ENCODE data around the gene MDK.
A peak's percentile ranks its signal among the peaks of the same experiment; 100 is the strongest.

MDK gene

GRCh38 chr11:46381048-46381818, at the start of gene MDK:
Gene MDK, plus strand, starts transcription at chr11:46381669. Its CDS starts 389 bp downstream, at chr11:46382058.
- DNase-seq, result no peak

- DNase-seq, result no peak
Measured at GRCh38 chr11:46332093-46332567, 49.3 kb upstream of the MDK start.

GRCh38 chr11:46332568-46333393, 48.7 kb upstream of the MDK start:
- DNase-seq, result no peak

- no peak for DNase-seq
Measured at GRCh38 chr11:46333394-46333947, 48.0 kb upstream of the MDK start.

GRCh38 chr11:46334211-46334610, 47.3 kb upstream of the MDK start:
- DNase-seq, result no peak

- no peak for DNase-seq
Measured at GRCh38 chr11:46335271-46335670, 46.2 kb upstream of the MDK start.

- no peak for DNase-seq
Measured at GRCh38 chr11:46335890-46336562, 45.4 kb upstream of the MDK start.

DNA sequence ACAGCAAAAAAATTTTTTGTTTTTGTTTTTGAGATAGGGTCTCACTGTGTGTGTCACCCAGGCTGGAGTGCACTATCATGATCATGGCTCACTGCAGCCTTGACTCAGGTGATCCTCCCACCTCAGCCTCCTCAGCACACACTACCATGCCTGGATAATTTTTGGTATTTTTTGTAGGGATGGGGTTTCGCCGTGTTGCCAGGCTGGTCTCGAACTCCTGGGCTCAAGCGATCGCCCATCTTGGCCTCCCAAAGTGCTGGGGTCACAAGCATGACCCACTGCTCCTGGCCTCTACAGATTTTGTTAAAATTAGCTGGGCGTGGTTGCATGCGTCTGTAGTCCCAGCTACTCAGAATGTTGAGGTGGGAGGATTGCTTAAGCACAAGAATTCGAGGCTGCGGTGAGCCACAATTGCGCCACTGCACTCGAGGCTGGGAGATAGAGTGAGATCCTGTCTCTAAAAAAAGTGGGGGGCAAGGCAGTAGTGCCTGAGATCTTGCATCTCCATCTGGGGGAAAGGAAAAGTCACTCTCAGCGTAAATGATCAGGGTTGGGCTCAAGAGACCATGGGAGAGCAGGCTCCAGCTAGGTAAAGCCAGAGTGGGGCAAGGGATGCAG, 44.8 kb upstream of the MDK start:
- DNase-seq, result peak; percentile 87

DNA sequence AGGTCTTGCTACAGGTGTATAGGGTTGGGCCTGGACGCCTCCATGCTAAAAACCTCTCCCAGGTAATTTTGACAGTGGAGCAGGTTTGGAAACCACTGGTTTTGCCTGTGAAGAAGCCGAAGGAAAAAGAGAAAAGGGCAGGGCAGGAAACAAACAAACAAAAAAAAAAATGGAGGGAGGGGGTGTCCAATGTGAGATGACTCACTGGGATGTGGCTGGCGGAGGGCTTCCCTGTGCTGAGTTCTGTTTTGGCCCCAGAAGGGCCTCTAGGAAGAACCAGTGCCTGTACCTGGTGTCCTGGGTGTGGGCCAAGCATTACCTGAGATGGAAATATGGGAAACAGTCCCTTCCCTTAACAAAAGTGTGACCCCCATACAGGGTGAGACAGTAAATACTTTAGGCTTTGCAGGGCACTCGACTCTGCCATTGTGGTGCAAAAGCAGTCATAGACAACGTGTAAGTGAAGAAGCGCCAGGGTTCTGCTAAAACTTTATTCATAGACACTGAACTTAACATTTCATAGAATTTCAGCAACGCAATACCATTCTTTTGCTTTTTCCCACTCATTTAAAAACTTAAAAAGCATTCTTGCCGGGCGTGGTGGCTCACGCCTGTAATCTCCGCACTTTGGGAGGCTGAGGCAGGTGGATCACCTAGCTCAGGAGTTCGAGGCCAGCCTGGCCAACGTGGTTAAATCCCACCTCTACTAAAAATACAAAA, 43.7 kb upstream of the MDK start:
- DNase-seq, result no peak

DNA sequence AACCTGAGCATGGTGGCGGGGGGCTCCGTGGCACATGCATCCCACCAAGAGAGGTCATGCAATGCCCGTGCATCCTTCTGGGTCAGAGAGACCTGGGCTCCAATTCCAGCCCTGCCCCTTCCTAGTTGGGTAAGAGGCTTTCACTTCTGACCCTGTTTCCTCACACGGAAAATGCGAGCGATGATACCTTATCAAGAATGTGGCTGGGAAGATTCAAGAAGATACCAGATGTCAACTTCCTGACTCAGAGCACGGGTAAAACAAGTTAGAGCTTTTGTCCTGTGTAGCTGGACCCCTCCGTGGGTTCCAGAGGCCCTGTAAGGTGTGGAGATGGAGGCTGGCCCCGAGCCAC, 42.9 kb upstream of the MDK start:
- DNase-seq, result peak; percentile 26

DNA sequence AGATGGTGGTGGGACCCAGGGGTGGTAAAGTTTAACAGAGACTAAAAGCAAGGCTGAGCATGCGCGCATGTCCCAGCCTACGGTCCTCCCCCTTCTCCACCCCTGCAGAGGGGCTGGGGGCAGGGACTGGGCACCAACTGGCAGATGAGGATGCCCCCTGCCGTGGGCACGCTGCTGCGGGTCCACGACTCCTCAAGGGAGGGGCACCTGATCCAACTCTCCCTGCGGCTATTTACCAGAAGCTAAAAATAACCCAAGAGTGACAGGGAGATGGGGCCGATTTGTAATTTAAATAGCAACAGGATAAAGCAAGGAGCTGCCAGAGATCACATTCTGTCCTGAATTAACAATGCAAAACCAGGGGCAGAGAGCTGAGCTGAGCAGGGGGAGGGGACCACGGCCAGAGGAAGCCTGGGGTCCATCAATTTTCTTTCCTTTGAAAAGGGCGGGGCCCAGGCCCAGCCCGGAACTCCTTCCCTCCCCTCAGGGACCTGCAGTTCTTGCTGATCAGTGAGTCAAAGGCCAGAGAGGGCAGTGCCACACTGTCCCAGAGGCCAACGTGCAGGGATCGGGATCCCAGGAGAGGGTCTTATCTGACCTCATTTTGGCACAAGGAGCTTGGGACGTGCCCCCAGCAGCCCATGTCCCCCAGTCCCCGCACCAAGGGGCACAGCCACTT, 42.3 kb upstream of the MDK start:
- DNase-seq, result no peak

- DNase-seq, result peak; percentile 74
Measured at GRCh38 chr11:46339816-46340215, 41.7 kb upstream of the MDK start.

GRCh38 chr11:46341454-46341853, 40.0 kb upstream of the MDK start:
- no peak for DNase-seq

- peak; percentile 48 for DNase-seq
Measured at GRCh38 chr11:46342239-46342638, 39.2 kb upstream of the MDK start.

DNA sequence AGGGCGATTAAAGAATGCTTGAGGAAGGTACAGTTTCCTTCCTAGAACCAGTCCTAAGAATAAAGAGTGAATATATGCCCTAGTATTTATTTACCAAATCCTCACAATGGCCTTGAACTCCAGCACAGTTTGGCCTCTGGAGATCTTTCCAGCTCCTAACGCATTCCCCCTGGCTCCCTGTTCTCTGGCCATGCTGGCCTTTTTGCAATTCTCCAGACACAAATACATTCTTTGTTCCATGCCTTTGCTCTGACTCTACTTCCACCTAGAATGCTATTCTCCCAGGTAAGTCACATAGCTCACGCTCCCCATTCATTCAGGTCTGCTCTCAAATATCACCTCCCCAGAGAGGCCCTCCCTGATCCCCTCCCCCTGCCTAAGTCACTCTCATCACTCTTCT, 37.9 kb upstream of the MDK start:
- no peak for DNase-seq

GRCh38 chr11:46345131-46345597, 36.3 kb upstream of the MDK start:
- peak; percentile 69 for DNase-seq

DNA sequence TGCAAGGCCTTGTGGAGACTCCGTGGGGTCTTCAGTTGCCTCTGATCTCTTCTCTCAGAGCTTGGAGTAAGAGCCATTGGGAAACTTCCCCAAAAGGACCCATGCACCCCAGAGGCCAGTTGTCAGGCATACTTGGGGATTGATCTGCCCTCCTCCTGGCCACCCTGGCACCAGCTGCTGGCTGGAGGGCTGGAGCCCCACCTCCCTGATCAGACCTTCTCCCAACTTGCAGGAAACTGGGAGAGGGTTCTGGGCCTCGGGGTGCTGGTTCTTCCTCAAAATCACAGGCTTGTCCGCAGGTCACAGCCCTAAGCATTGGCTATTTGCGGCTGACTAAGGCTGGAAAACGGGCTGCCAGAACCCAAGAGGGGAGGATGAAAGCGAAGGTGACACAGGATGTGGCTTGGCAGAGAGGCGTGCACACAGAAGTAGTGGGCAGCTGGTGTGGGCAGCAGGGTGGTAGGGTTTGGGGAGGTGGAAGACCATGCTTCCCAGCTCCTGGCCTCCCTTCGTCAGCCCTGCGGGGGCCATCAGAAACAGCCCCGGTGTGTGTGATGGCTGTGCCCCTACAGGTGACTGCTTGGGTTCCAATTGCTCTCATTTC, 35.5 kb upstream of the MDK start:
- peak; percentile 50 for DNase-seq

DNA sequence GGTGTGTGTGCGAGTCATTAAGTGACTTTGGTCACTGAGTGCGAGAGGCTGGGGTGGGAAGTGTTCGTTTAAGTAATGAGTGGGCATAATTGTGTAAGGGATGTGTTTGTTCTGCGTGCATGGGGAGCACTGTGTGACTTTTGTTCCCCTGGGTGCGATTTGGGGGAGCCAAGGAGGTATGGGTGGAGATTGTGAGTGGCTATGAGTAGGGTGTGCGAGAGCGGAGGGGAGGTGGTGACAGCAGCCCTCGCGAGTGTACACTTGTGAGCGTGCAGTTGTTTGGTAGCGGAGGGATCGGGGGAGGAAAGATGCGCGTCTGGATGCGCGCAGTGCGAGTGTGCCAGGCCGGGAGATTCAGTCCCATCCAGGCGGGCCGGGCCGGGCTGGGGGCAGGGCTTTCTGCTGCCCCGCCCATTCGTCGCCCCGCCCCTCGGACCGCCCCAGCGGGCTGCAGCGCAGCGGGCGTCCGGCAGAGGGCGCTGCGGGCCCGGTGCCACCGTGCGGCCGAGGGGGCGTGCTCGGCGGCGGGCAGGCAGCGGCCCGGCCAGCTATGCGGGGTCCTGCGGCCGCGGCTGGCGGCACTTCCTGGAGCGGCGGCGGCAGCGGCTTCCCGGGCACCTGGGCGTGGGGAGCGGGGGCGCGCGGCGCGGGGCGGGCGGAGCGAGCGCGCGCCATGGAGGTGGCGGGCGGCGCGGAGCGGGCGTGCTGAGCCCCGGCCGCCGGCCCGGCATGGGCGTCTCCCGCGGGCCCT, 34.4 kb upstream of the MDK start, which contains the start of gene DGKZ:
TSS of gene DGKZ (plus strand) at position 578 of the 751 bp plus-strand sequence. CDS start 197 bp downstream, outside the sequence.
- DNase-seq, result peak; percentile 83

- no peak for DNase-seq
Measured at GRCh38 chr11:46347637-46348311, 33.7 kb upstream of the MDK start.
